ENCODE measurements around the gene RANBP3L. TPM values are rescaled to one million over a fixed set of nuclear protein-coding genes. Genes with fewer than 3 reads are reported as not detected.

Gene RANBP3L
- total and polyA plus RNA-seq, 9 of the 15 experiments (the other 6 are each of a cell fraction or from before 2014, with no cell fraction given) = 0.01 to 0.06 TPM; not detected in 7

GRCh38 chr5:36272136-36272690 is 29.5 kb downstream of the RANBP3L start:
- Histone ChIP-seq H3K4me1 (replicated peaks in 1 of 2; ENCODE audit: control insufficient read depth in 2 of 2, insufficient read depth in 2 of 2, low read length in 2 of 2) (no peaks in the 10 kb centered on the region), H3K36me3 (ENCODE audit: control insufficient read depth, insufficient read depth, low read length) (no peaks in the 10 kb centered on the region), H3K9me3 (replicated peaks; ENCODE audit: control insufficient read depth, insufficient read depth, low read depth, low read length) (no peaks in the 10 kb centered on the region), H3K4me3 (no peak overlapping the region), H3K9ac (ENCODE audit: insufficient read depth in 1 of 2, low read depth in 2 of 2, low read length in 2 of 2) (no peak overlapping the region), H3K4me2 (ENCODE audit: insufficient read depth, low read length) (no peak overlapping the region), H4K20me1 (replicated peaks; ENCODE audit: control insufficient read depth, insufficient read depth, low read length) (no peaks in the 10 kb centered on the region), H3K9me1 (ENCODE audit: control insufficient read depth, insufficient read depth, low read length) (no peaks in the 10 kb centered on the region), H3K79me2 (ENCODE audit: control insufficient read depth, insufficient read depth, low read length) (no peaks in the 10 kb centered on the region), H3K27ac (ENCODE audit: extremely low read depth, low read depth, low read length) (no peak overlapping the region), H3K27me3 (ENCODE audit: control insufficient read depth in 2 of 2, insufficient read depth in 2 of 2, low read length in 2 of 2) (peaks cover 0 to 2% of the 10 kb centered on the region in 2 experiments; a peak in 1 of 5 replicates), H2AFZ (ENCODE audit: low read depth, low read length) (no peak overlapping the region)
- in situ Hi-C loops (cut with MboI) (no loop called here), intact Hi-C loops (cut with micrococcal nuclease) (no loop called here)
- no peak for FAIRE-seq
- ChIA-PET POLR2A (interaction anchor here (1.3 to 1.5 kb wide), 4 partner anchors 9 to 31 kb away, joined by 3 to 6 read pairs (median 4); partner anchors contain the start of gene NADK2), CTCF (ENCODE audit: low intra/inter-chr PET ratio) (no interaction called here)
- no peak for DNase-seq (ENCODE audit: extremely low read depth in 1 of 4, low spot score in 3 of 4)
- ATAC-seq = no peak
- WGBS (ENCODE audit: insufficient coverage, low coverage, missing lambda C conversion rate) = 0% methylated on average over 2 of the region's 2 CpGs
- BruUV-seq (replicated peaks) = no TSS peak
- TF ChIP-seq MXI1 (IDR thresholded peaks at IDR 0.05; ENCODE audit: low read depth, low read length) = no peak
- TF ChIP-seq ZNF263 (CRISPR knock-in tag; IDR thresholded peaks at IDR 0.05; ENCODE audit: borderline replicate concordance) = no peak
- TF ChIP-seq NCOA1 (IDR thresholded peaks at IDR 0.05; ENCODE audit: low read depth) = no peak
- TF ChIP-seq HIVEP1 (CRISPR knock-in tag; IDR thresholded peaks at IDR 0.05) = no peak
- no peak for TF ChIP-seq IRF1 (CRISPR knock-in tag; IDR thresholded peaks at IDR 0.05; ENCODE audit: borderline replicate concordance)
- TF ChIP-seq ZNF764 (CRISPR knock-in tag; IDR thresholded peaks at IDR 0.05; ENCODE audit: low read depth) = no peak

Measured in K562 (cell line).